ENCODE measurements around the gene ZDHHC22.

ZDHHC22 gene

GRCh38 chr14:77131206-77131605 is 10.4 kb downstream of the ZDHHC22 start:
- no peak for DNase-seq (ENCODE audit: low read depth in 2 of 2, low spot score in 1 of 2)

- no peak for DNase-seq (ENCODE audit: low read depth in 2 of 2, low spot score in 1 of 2)
These were observed 11.2 kb downstream of the ZDHHC22 start for GRCh38 chr14:77130386-77130785.

- no peak for DNase-seq (ENCODE audit: low read depth in 2 of 2, low spot score in 1 of 2)
These were observed 13.1 kb downstream of the ZDHHC22 start for GRCh38 chr14:77128414-77128891.

- no peak for DNase-seq (ENCODE audit: low read depth in 2 of 2, low spot score in 1 of 2)
These were observed 15.1 kb downstream of the ZDHHC22 start for GRCh38 chr14:77126461-77126990.

- no peak for DNase-seq (ENCODE audit: low read depth in 2 of 2, low spot score in 1 of 2)
These were observed 15.7 kb downstream of the ZDHHC22 start for GRCh38 chr14:77125823-77126325.

DNA sequence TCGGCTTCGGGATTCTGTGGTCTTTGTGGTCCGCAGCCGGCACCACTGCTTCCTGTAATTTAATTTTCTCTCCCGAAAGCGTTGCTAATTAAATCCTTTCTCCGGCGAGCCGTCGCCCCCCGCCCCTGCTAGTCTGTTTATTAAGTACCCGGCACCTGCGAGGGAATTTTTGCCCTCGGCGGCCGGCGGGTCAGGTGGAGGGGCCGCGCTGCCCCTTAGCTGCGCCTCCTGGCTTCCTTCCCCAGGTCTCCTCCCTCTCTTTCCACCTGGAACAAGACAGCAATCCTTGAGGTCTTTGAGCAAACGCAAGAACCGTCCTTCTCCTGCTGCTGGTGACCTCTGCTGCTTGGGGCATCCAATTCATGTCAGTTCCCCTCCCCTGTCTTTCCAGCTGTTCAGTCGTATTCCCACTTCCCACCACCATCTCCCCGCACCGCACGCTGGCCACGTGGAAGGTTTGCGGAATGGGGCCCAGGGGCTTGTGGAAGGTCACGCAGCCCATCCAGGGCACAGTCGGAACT is 16.2 kb downstream of the ZDHHC22 start:
- no peak for DNase-seq (ENCODE audit: low read depth in 2 of 2, low spot score in 1 of 2)

- peak in 1 of 2 donors; percentile 40 for DNase-seq (ENCODE audit: low read depth in 2 of 2, low spot score in 1 of 2)
These were observed 17.0 kb downstream of the ZDHHC22 start for GRCh38 chr14:77124345-77125280.

GRCh38 chr14:77123381-77124325 is 17.9 kb downstream of the ZDHHC22 start:
- no peak for DNase-seq (ENCODE audit: low read depth in 2 of 2, low spot score in 1 of 2)

DNA sequence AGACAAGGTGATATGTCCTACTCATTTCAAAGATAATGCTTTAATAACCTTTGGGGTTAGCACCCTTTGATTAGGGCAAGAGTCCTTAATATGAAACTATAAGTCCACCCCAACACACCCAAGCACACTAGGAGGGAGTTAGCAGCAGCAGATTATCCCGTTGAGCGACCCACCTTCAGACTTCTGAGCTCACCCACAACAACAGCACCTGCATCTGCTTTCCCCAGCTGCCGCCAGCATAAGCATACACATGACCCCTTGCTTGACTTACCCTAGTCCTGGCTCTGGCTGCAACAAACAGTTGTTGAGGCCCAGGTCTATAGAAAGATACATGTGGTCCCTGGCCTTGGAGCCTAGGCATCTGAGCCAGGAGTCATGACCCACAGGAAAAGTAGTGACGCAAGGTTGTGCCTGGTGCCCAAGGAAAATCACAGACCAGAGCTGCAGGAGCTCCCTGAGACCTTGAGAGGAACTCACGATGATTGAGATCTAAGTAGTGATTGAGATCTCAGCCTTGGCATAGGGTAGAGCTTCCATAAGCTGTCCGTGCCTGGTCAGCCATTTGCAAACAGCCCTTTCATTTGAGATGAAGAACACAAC is 19.0 kb downstream of the ZDHHC22 start:
- no peak for DNase-seq (ENCODE audit: low read depth in 2 of 2, low spot score in 1 of 2)

- DNase-seq (ENCODE audit: low read depth in 2 of 2, low spot score in 1 of 2) = no peak
These were observed 20.5 kb downstream of the ZDHHC22 start for GRCh38 chr14:77120771-77121743.

DNA sequence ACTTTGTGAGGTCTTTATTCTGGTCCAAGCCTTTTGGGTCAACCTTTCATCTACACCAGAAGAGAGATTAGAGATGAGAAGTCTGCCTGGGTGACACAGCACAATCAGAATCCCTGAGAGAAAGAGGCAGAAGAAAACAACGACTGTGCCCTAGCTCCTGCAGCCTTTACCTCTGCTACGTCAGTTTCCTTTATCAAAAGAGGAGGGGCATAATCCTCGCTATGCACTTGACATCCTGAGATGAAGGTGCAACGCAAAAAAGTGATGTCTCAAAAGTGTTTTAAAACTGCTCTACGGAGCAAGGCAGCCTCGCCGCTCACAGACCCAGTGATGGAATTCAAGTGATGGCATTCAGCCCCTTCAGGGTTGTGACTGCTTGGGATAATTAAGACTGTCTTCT is 21.7 kb downstream of the ZDHHC22 start:
- no peak for DNase-seq (ENCODE audit: low read depth in 2 of 2, low spot score in 1 of 2)

DNA sequence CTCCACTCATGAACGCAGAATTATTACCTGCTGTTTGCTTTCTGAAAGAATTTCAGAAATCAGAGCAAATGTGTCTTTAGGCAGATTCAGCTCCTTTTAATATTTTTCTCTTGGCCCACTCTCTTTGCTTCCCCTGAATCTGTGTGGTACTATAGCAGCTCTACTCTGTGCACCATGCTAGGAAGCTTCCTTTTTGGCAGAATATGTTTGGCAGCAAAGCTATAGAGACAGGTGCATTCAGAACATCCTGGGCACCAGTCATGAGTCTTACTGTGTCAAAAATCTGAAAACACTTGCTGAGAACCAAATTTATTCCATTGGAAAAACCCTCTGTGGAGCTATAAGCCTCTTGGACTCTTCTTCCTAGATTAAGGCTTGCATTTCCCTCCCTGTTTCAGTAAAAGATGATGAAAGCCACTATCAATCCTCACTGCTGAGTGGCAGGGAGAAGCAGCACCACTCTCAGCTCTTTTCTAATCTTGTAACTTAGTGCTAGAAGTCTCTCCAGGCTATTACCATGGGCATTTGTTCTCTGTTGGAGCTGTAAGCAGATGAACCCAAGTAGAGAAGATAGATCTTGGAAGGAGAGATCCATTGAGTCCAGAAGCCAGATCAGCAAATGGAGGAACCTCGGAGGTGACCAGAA is 25.3 kb downstream of the ZDHHC22 start:
- no peak for DNase-seq (ENCODE audit: low read depth in 2 of 2, low spot score in 1 of 2)

GRCh38 chr14:77114609-77115008 is 27.0 kb downstream of the ZDHHC22 start:
- no peak for DNase-seq (ENCODE audit: low read depth in 2 of 2, low spot score in 1 of 2)

GRCh38 chr14:77113644-77114043 is 27.9 kb downstream of the ZDHHC22 start:
- DNase-seq (ENCODE audit: low read depth in 2 of 2, low spot score in 1 of 2) = no peak

- no peak for DNase-seq (ENCODE audit: low read depth in 2 of 2, low spot score in 1 of 2)
These were observed 30.6 kb downstream of the ZDHHC22 start for GRCh38 chr14:77111021-77111420.

DNA sequence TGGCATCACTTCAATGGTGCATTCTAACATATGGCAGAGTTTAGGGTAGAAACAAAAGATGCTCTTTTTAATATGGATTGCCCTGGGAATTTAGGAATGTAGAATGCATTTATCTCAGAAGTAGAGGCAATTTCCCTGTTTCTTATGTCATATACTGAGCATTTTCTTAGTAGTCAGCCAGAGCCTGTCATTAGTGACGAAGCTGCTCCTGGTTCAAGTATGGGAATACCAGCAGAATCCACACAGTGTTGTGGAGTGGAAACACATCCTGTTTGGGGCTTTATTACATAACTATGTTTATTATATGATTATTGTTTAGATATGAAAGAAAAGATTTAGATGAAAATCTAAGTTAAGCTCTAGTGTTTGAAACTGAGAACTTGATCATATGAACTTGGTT is 31.3 kb downstream of the ZDHHC22 start:
- DNase-seq (ENCODE audit: low read depth in 2 of 2, low spot score in 1 of 2) = no peak

- no peak for DNase-seq (ENCODE audit: low read depth in 2 of 2, low spot score in 1 of 2)
These were observed 31.9 kb downstream of the ZDHHC22 start for GRCh38 chr14:77109656-77110055.

- DNase-seq (ENCODE audit: low read depth in 2 of 2, low spot score in 1 of 2) = no peak
These were observed 32.8 kb downstream of the ZDHHC22 start for GRCh38 chr14:77108753-77109152.

DNA sequence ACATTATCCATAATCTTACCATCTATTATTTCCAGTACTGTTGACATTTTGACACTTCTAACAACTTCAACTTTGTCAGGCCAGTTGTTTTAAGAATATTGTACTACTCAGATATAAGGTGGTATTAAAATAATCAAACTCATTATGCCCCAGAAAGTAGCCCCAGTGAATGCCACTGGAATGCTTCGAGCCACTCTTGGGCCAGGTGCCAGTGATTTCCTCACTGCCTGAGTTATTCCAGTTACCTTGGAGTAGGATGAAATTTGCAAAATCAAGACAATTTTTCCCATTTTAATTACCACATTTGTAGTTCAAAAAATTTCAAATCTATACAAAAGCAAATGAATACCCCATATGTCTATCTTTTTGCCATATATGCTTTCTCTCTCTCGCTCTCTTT is 34.4 kb downstream of the ZDHHC22 start:
- DNase-seq (ENCODE audit: low read depth in 2 of 2, low spot score in 1 of 2) = no peak

Data from stimulated activated CD8-positive, alpha-beta memory T cell treated with anti-CD3 and anti-CD28 coated beads, Interleukin-4, amount 100 ng/mL, for 4 hours (primary cell).